Stimulated activated CD8-positive, alpha-beta memory T cell treated with anti-CD3 and anti-CD28 coated beads, Interleukin-15, amount 100 ng/mL, for 4 hours (primary cell): Measurements from ENCODE around the gene KRTAP10-11.

Experiments used
- DNase-seq, 2 donors: peaks; one replicate each; pipeline ENCODE4 v3.0.0-alpha.2; 2020; ENCODE audit warnings: low read depth in 2 of 2

Gene KRTAP10-11

GRCh38 chr21:44695641-44696040 lies 49.4 kb downstream of the KRTAP10-11 start:
- DNase-seq, result no peak

DNA sequence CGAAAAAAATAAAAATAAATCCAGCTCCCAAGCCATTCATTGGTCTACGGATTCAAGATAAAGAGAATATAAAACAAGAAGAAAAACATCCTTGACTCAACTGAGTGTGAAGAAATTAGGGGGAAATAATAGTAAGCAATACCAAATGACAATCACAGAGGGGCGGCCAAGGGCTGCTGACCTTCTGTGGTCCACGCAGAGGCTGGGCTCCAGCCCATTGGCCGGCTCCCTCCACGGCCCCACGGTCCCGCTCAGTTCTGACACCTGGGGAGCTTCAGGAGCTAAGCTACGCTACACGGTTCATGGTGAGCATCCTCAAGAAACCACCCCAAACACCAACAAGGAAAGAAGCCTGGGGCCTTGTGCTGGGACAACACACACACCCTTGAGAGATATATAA lies 50.4 kb downstream of the KRTAP10-11 start:
- DNase-seq, result no peak
